ENCODE results near the gene TSKU. TPM values are rescaled to one million over a fixed set of nuclear protein-coding genes. Genes with fewer than 3 reads are reported as not detected.

The TSKU gene
- total RNA-seq, 1 experiment from 2014 or later = 19.8 TPM

GRCh38 chr11:76793391-76794291 lies 10.5 kb downstream of the TSKU start:
- Histone ChIP-seq H3K27me3 (replicated peaks) (no peaks in the 10 kb centered on the region), H3K9me3 (replicated peaks) (no peaks in the 10 kb centered on the region), H3K27ac (no peak overlapping the region), H3K4me1 (replicated peaks) (peaks cover 3% of the 10 kb centered on the region; the same call in 1 of the 2 replicates), H3K4me3 (no peak overlapping the region), H3K36me3 (peaks cover 10% of the 10 kb centered on the region; the same call in 1 of the 2 replicates)
- no peak for DNase-seq (ENCODE audit: low read depth in 1 of 2, low spot score in 2 of 2)

DNA sequence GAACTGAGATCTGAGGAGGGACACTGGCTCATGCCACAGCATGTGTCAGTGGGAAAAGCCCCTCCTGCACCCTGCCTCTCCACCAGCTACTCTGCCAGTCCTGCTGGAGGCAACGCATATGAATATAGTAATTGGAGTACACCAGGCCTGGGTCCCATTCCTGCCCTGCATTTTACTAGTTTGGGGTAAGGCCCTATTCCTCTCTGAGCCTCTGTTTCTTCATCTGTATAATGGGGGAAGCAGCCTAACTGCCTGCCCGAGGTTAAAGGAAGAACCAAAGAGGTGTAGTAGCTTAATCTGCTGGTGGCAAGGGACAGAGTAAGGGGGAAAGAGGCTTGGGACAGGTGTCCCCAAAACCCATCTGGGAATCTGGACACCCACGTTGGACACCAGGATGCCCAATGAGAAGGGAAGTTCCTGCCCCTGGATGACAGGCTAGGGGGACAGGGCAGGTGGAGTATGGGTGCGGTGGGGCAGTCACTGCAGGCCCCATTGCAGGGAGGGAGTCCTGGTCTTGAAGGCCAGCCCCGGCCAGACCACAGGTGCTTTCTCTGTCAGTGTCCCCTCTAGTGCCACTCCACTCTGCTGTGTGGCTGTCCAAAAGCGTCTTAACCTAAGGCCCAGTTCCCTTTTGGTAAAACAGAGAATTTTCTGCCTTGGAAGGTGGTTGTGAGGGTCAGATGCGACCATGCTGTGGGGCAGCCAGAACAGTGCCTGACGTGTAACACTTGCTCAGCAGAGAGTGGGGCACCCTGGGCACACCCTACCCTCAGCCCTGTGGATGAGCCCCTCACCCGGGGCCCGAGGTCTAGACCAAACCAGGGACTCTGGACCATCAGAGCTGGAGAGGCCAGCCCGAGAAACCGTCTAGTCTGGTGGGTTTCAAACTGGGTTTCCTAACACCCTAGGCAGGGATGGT lies 11.5 kb downstream of the TSKU start:
- H3K27ac ChIP-seq = no peak overlapping the region
- H3K9me3 ChIP-seq (replicated peaks) = no peaks in the 10 kb centered on the region
- peaks cover 15% of the 10 kb centered on the region for H3K36me3 ChIP-seq
- peaks cover 12% of the 10 kb centered on the region for H3K4me1 ChIP-seq (replicated peaks)
- no peak overlapping the region for H3K4me3 ChIP-seq
- H3K27me3 ChIP-seq (replicated peaks) = no peaks in the 10 kb centered on the region
- DNase-seq (ENCODE audit: low read depth in 1 of 2, low spot score in 2 of 2) = no peak

GRCh38 chr11:76795290-76795935 lies 12.3 kb downstream of the TSKU start:
- Histone ChIP-seq H3K4me3 (no peak overlapping the region), H3K27ac (no peak overlapping the region), H3K36me3 (peaks cover 15% of the 10 kb centered on the region), H3K9me3 (replicated peaks) (no peaks in the 10 kb centered on the region), H3K27me3 (replicated peaks) (no peaks in the 10 kb centered on the region), H3K4me1 (replicated peaks) (peaks cover 13% of the 10 kb centered on the region)
- no peak for DNase-seq (ENCODE audit: low read depth in 1 of 2, low spot score in 2 of 2)

DNA sequence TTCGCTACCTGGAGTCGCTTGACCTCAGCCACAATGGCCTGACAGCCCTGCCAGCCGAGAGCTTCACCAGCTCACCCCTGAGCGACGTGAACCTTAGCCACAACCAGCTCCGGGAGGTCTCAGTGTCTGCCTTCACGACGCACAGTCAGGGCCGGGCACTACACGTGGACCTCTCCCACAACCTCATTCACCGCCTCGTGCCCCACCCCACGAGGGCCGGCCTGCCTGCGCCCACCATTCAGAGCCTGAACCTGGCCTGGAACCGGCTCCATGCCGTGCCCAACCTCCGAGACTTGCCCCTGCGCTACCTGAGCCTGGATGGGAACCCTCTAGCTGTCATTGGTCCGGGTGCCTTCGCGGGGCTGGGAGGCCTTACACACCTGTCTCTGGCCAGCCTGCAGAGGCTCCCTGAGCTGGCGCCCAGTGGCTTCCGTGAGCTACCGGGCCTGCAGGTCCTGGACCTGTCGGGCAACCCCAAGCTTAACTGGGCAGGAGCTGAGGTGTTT lies 12.8 kb downstream of the TSKU start:
- no peak for DNase-seq (ENCODE audit: low read depth in 1 of 2, low spot score in 2 of 2)
- Histone ChIP-seq H3K4me3 (no peak overlapping the region), H3K36me3 (peaks cover 15% of the 10 kb centered on the region), H3K4me1 (replicated peaks) (peaks cover 14% of the 10 kb centered on the region), H3K27me3 (replicated peaks) (no peaks in the 10 kb centered on the region), H3K27ac (no peak overlapping the region), H3K9me3 (replicated peaks) (no peaks in the 10 kb centered on the region)

DNA sequence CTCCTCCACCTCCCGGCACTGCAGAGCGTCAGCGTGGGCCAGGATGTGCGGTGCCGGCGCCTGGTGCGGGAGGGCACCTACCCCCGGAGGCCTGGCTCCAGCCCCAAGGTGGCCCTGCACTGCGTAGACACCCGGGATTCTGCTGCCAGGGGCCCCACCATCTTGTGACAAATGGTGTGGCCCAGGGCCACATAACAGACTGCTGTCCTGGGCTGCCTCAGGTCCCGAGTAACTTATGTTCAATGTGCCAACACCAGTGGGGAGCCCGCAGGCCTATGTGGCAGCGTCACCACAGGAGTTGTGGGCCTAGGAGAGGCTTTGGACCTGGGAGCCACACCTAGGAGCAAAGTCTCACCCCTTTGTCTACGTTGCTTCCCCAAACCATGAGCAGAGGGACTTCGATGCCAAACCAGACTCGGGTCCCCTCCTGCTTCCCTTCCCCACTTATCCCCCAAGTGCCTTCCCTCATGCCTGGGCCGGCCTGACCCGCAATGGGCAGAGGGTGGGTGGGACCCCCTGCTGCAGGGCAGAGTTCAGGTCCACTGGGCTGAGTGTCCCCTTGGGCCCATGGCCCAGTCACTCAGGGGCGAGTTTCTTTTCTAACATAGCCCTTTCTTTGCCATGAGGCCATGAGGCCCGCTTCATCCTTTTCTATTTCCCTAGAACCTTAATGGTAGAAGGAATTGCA lies 13.5 kb downstream of the TSKU start:
- Histone ChIP-seq H3K27ac (no peak overlapping the region), H3K4me3 (no peak overlapping the region)
- no peak for DNase-seq (ENCODE audit: low read depth in 1 of 2, low spot score in 2 of 2)

DNA sequence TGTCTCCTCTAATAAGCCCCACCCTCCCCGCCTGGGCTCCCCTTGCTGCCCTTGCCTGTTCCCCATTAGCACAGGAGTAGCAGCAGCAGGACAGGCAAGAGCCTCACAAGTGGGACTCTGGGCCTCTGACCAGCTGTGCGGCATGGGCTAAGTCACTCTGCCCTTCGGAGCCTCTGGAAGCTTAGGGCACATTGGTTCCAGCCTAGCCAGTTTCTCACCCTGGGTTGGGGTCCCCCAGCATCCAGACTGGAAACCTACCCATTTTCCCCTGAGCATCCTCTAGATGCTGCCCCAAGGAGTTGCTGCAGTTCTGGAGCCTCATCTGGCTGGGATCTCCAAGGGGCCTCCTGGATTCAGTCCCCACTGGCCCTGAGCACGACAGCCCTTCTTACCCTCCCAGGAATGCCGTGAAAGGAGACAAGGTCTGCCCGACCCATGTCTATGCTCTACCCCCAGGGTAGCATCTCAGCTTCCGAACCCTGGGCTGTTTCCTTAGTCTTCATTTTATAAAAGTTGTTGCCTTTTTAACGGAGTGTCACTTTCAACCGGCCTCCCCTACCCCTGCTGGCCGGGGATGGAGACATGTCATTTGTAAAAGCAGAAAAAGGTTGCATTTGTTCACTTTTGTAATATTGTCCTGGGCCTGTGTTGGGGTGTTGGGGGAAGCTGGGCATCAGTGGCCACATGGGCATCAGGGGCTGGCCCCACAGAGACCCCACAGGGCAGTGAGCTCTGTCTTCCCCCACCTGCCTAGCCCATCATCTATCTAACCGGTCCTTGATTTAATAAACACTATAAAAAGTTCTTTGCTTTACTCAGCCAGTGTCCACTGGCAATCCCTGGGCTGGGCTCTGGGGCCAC lies 14.4 kb downstream of the TSKU start:
- Histone ChIP-seq H3K9me3 (replicated peaks) (no peaks in the 10 kb centered on the region), H3K27me3 (replicated peaks) (no peaks in the 10 kb centered on the region), H3K36me3 (peaks cover 15% of the 10 kb centered on the region), H3K4me1 (replicated peaks) (peaks cover 24% of the 10 kb centered on the region), H3K27ac (no peak overlapping the region), H3K4me3 (no peak overlapping the region)
- no peak for DNase-seq (ENCODE audit: low read depth in 1 of 2, low spot score in 2 of 2)

More for the DNA sequence above, 13.5 kb downstream of the TSKU start:
- Histone ChIP-seq H3K9me3 (replicated peaks) (no peaks in the 10 kb centered on the region), H3K4me1 (replicated peaks) (peaks cover 18% of the 10 kb centered on the region), H3K36me3 (peaks cover 15% of the 10 kb centered on the region), H3K27me3 (replicated peaks) (no peaks in the 10 kb centered on the region)

DNA sequence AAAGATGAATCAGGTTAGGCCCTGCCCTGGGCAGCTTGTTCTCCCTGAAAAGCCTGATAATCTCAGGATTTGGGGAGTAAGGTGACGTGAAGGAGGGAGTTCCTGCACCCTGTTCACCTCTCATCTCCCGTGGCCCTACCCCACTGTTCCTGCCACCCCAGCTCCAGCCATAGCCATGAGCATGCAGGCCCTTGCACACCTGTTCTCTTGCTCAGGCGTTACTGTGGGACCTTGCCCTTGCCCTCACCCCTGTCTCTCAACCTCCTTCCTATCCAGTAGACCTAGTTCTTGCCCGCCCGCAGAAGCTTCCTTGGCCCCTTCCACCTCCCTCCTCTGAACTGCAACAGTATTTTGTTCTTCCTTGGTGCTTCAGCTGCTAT lies 15.0 kb downstream of the TSKU start:
- H3K4me1 ChIP-seq (replicated peaks) = peaks cover 31% of the 10 kb centered on the region
- no peaks in the 10 kb centered on the region for H3K27me3 ChIP-seq (replicated peaks)
- no peak for DNase-seq (ENCODE audit: low read depth in 1 of 2, low spot score in 2 of 2)
- H3K4me3 ChIP-seq = no peak overlapping the region
- H3K27ac ChIP-seq = no peak overlapping the region
- H3K36me3 ChIP-seq = peaks cover 15% of the 10 kb centered on the region
- H3K9me3 ChIP-seq (replicated peaks) = no peaks in the 10 kb centered on the region

GRCh38 chr11:76798671-76799065 lies 15.5 kb downstream of the TSKU start:
- Histone ChIP-seq H3K4me1 (replicated peaks) (peaks cover 35% of the 10 kb centered on the region), H3K4me3 (no peak overlapping the region), H3K27ac (no peak overlapping the region), H3K36me3 (peaks cover 15% of the 10 kb centered on the region), H3K27me3 (replicated peaks) (no peaks in the 10 kb centered on the region), H3K9me3 (replicated peaks) (no peaks in the 10 kb centered on the region)
- no peak for DNase-seq (ENCODE audit: low read depth in 1 of 2, low spot score in 2 of 2)

GRCh38 chr11:76799066-76799804 lies 16.1 kb downstream of the TSKU start:
- no peaks in the 10 kb centered on the region for H3K9me3 ChIP-seq (replicated peaks)
- no peak overlapping the region for H3K27ac ChIP-seq
- no peaks in the 10 kb centered on the region for H3K27me3 ChIP-seq (replicated peaks)
- peak; percentile 66 to 70 for DNase-seq (ENCODE audit: low read depth in 1 of 2, low spot score in 2 of 2)
- peaks cover 36% of the 10 kb centered on the region for H3K4me1 ChIP-seq (replicated peaks)
- no peak overlapping the region for H3K4me3 ChIP-seq
- peaks cover 15% of the 10 kb centered on the region for H3K36me3 ChIP-seq

DNA sequence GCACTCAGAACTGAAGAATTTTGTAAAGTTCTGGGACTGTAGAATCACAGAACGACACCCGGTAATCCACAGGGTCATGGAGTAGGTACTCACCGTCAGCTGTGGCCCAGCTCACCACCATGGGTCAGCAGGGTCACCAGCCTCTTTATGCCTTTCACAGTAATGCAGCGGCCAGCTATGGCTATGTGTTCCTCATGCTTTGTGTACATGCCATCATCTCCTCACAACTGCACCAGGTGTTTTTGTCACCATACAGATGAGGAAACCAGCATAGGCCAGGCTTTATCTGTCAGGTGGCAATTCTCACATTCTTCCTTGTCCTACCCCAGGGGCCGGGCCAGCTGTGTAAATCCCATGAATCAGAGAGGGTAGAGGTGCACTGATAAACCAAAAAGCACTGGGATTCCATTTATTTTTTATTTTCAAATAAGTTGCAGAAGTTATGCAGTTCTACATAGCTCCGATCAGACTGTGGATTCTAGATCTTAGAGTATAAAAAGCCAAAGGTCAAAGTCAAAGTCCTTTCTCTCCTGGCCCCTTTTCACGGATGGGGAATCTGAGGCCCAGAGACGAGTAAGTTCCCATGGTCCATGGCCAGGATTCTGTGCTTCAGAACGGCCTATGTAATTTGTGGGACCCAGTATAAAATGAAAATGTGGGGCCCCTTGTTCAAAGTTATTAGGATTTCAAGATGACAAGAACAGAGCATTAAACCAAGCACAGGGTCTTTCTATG lies 17.5 kb downstream of the TSKU start:
- Histone ChIP-seq H3K27me3 (replicated peaks) (no peaks in the 10 kb centered on the region), H3K4me3 (no peak overlapping the region), H3K36me3 (peaks cover 15% of the 10 kb centered on the region), H3K4me1 (replicated peaks) (peaks cover 45% of the 10 kb centered on the region), H3K9me3 (replicated peaks) (no peaks in the 10 kb centered on the region), H3K27ac (no peak overlapping the region)
- DNase-seq (ENCODE audit: low read depth in 1 of 2, low spot score in 2 of 2) = no peak

- Histone ChIP-seq H3K27me3 (replicated peaks) (no peaks in the 10 kb centered on the region), H3K4me3 (no peak overlapping the region), H3K36me3 (peaks cover 9% of the 10 kb centered on the region), H3K27ac (no peak overlapping the region), H3K4me1 (replicated peaks) (peaks cover 45% of the 10 kb centered on the region), H3K9me3 (replicated peaks) (no peaks in the 10 kb centered on the region)
- no peak for DNase-seq (ENCODE audit: low read depth in 1 of 2, low spot score in 2 of 2)
Measured at GRCh38 chr11:76801225-76801624, 18.1 kb downstream of the TSKU start.

Measured in SJSA1 (cell line).